ENCODE measurements around the gene SLC41A3.

Gene SLC41A3

GRCh38 chr3:126005951-126006350 lies 78.0 kb downstream of the SLC41A3 start:
- no peaks in the 10 kb centered on the region for H3K27me3 ChIP-seq (ENCODE audit: insufficient read depth, low read length, poor library complexity, severe bottlenecking)
- H3K36me3 ChIP-seq (ENCODE audit: insufficient read depth, low read length) = peaks cover 16% of the 10 kb centered on the region; the same call in 1 of the 2 replicates
- no peaks in the 10 kb centered on the region for H3K79me2 ChIP-seq (ENCODE audit: insufficient read depth, low read length)
- H3K4me3 ChIP-seq (ENCODE audit: low read length, poor library complexity, severe bottlenecking) = no peak overlapping the region
- no peaks in the 10 kb centered on the region for H3K4me1 ChIP-seq (ENCODE audit: insufficient read depth, low read length, poor library complexity, severe bottlenecking)
- no peak overlapping the region for H2AFZ ChIP-seq (ENCODE audit: low read length)
- no peak overlapping the region for H3K9ac ChIP-seq (ENCODE audit: low read depth, low read length, poor library complexity, severe bottlenecking)
- no peak for TF ChIP-seq CTCF (conservative IDR thresholded peaks at IDR 0.05; ENCODE audit: low read length)
- no peak for TF ChIP-seq EZH2phosphoT487 (IDR thresholded peaks at IDR 0.05; ENCODE audit: borderline replicate concordance)
- no peaks in the 10 kb centered on the region for H3F3A ChIP-seq (ENCODE audit: low read depth)
- H3K4me2 ChIP-seq (ENCODE audit: low read depth, low read length, poor library complexity, severe bottlenecking) = no peak overlapping the region
- H4K20me1 ChIP-seq (ENCODE audit: insufficient read depth, low read length, poor library complexity, severe bottlenecking) = no peaks in the 10 kb centered on the region
- H3K9me3 ChIP-seq (ENCODE audit: insufficient read depth, low read depth, low read length) = no peaks in the 10 kb centered on the region
- H3K9me2 ChIP-seq (replicated peaks; ENCODE audit: low read depth, low read length) = no peaks in the 10 kb centered on the region

GRCh38 chr3:126004692-126005091 lies 79.2 kb downstream of the SLC41A3 start:
- no peak overlapping the region for H3K9ac ChIP-seq (ENCODE audit: low read depth, low read length, poor library complexity, severe bottlenecking)
- H3K79me2 ChIP-seq (ENCODE audit: insufficient read depth, low read length) = no peaks in the 10 kb centered on the region
- no peaks in the 10 kb centered on the region for H3F3A ChIP-seq (ENCODE audit: low read depth)
- peaks cover 10% of the 10 kb centered on the region; the same call in 1 of the 2 replicates for H3K36me3 ChIP-seq (ENCODE audit: insufficient read depth, low read length)
- H3K4me1 ChIP-seq (ENCODE audit: insufficient read depth, low read length, poor library complexity, severe bottlenecking) = no peaks in the 10 kb centered on the region
- H3K4me3 ChIP-seq (ENCODE audit: low read length, poor library complexity, severe bottlenecking) = no peak overlapping the region
- H3K27me3 ChIP-seq (ENCODE audit: insufficient read depth, low read length, poor library complexity, severe bottlenecking) = no peaks in the 10 kb centered on the region
- no peaks in the 10 kb centered on the region for H4K20me1 ChIP-seq (ENCODE audit: insufficient read depth, low read length, poor library complexity, severe bottlenecking)
- H3K9me2 ChIP-seq (replicated peaks; ENCODE audit: low read depth, low read length) = no peaks in the 10 kb centered on the region
- H2AFZ ChIP-seq (ENCODE audit: low read length) = no peak overlapping the region
- H3K9me3 ChIP-seq (ENCODE audit: insufficient read depth, low read depth, low read length) = no peaks in the 10 kb centered on the region
- TF ChIP-seq EZH2phosphoT487 (IDR thresholded peaks at IDR 0.05; ENCODE audit: borderline replicate concordance) = no peak
- no peak for TF ChIP-seq CTCF (conservative IDR thresholded peaks at IDR 0.05; ENCODE audit: low read length)
- no peak overlapping the region for H3K4me2 ChIP-seq (ENCODE audit: low read depth, low read length, poor library complexity, severe bottlenecking)

- no peaks in the 10 kb centered on the region for H3K9me2 ChIP-seq (replicated peaks; ENCODE audit: low read depth, low read length)
- H3K36me3 ChIP-seq (ENCODE audit: insufficient read depth, low read length) = peaks cover 10% of the 10 kb centered on the region; the same call in 1 of the 2 replicates
- no peak overlapping the region for H3K9ac ChIP-seq (ENCODE audit: low read depth, low read length, poor library complexity, severe bottlenecking)
- no peaks in the 10 kb centered on the region for H3K4me1 ChIP-seq (ENCODE audit: insufficient read depth, low read length, poor library complexity, severe bottlenecking)
- H3K79me2 ChIP-seq (ENCODE audit: insufficient read depth, low read length) = no peaks in the 10 kb centered on the region
- H2AFZ ChIP-seq (ENCODE audit: low read length) = no peak overlapping the region
- no peak overlapping the region for H3K4me3 ChIP-seq (ENCODE audit: low read length, poor library complexity, severe bottlenecking)
- H3F3A ChIP-seq (ENCODE audit: low read depth) = no peaks in the 10 kb centered on the region
- TF ChIP-seq CTCF (conservative IDR thresholded peaks at IDR 0.05; ENCODE audit: low read length) = no peak
- TF ChIP-seq EZH2phosphoT487 (IDR thresholded peaks at IDR 0.05; ENCODE audit: borderline replicate concordance) = no peak
- no peaks in the 10 kb centered on the region for H4K20me1 ChIP-seq (ENCODE audit: insufficient read depth, low read length, poor library complexity, severe bottlenecking)
- H3K27me3 ChIP-seq (ENCODE audit: insufficient read depth, low read length, poor library complexity, severe bottlenecking) = no peaks in the 10 kb centered on the region
- H3K9me3 ChIP-seq (ENCODE audit: insufficient read depth, low read depth, low read length) = no peaks in the 10 kb centered on the region
- no peak overlapping the region for H3K4me2 ChIP-seq (ENCODE audit: low read depth, low read length, poor library complexity, severe bottlenecking)
Observed at GRCh38 chr3:126004217-126004616, 79.7 kb downstream of the SLC41A3 start.

Data from Loucy (cell line).